NCI-H128 (cell line): Measurements from ENCODE around the gene RPRML.

Source experiments
- DNase-seq: peaks from one replicate; lab custom pipeline; 2025; ENCODE audit not compliant: unreplicated experiment; lab: John Stamatoyannopoulos, UW

RPRML gene

GRCh38 chr17:46947216-46947615 is 31.8 kb downstream of the RPRML start:
- DNase-seq, result no peak

GRCh38 chr17:46944931-46945330 is 34.1 kb downstream of the RPRML start:
- DNase-seq, result no peak

GRCh38 chr17:46943501-46944393 is 35.3 kb downstream of the RPRML start:
- no peak for DNase-seq

- DNase-seq, result no peak
Measured at GRCh38 chr17:46943218-46943500, 35.9 kb downstream of the RPRML start.

- DNase-seq, result peak; percentile 24
Measured at GRCh38 chr17:46942441-46943217, 36.4 kb downstream of the RPRML start.

GRCh38 chr17:46940692-46941404 is 38.2 kb downstream of the RPRML start:
- DNase-seq, result peak; percentile 14

- no peak for DNase-seq
Measured at GRCh38 chr17:46935658-46936266, 43.3 kb downstream of the RPRML start.

GRCh38 chr17:46931596-46931995 is 47.5 kb downstream of the RPRML start:
- no peak for DNase-seq

- no peak for DNase-seq
Measured at GRCh38 chr17:46930051-46930450, 49.0 kb downstream of the RPRML start.

GRCh38 chr17:46929413-46929812 is 49.6 kb downstream of the RPRML start:
- no peak for DNase-seq

- no peak for DNase-seq
Measured at GRCh38 chr17:46928467-46929261, 50.4 kb downstream of the RPRML start.
